Naive thymus-derived CD4-positive, alpha-beta T cell (primary cell): ENCODE results near the gene IQSEC2. TPM values are rescaled to one million over a fixed set of nuclear protein-coding genes. Genes with fewer than 3 reads are reported as not detected.
A peak's percentile ranks its signal among the peaks of the same experiment; 100 is the strongest.

Experiments
- ATAC-seq: fragments of 150-1000 bp; cut with Tn5 transposase; 2 replicates; pipeline ENCODE4 v1.10.0; 2021; ENCODE audit warnings: mild to moderate bottlenecking, moderate library complexity
- CTCF ChIA-PET: fragments of 350-600 bp; sonication (Branson Sonifier 250); formaldehyde crosslinking; loops from one replicate; lab custom pipeline; 2021; ENCODE audit warnings: antibody characterized with exemption; lab: Charles Lee
- POLR2A ChIA-PET: fragments of 350-600 bp; sonication (Branson Sonifier 250); formaldehyde crosslinking; loops from one replicate; lab custom pipeline; 2021; ENCODE audit warnings: antibody characterized with exemption, inconsistent platforms; lab: Charles Lee
- DNase-seq, 9 donors: peaks; one replicate each; pipeline versions ENCODE4 v3.0.0 to v3.0.0-alpha.2; 2020 to 2022; ENCODE audit warnings: mixed read lengths in 1 of 9
- H3K27ac ChIP-seq: one replicate; pipeline ENCODE4 v1.7.0; 2013; ENCODE audit warnings: mild to moderate bottlenecking, low read depth, low read length, moderate library complexity
- H3K27me3 ChIP-seq, 2 donors: one replicate each; pipeline ENCODE4 v1.7.0; 2013; ENCODE audit warnings: low read length in 2 of 2, mild to moderate bottlenecking in 2 of 2, moderate library complexity in 2 of 2; ENCODE audit not compliant: control insufficient read depth in 2 of 2, insufficient read depth in 2 of 2
- H3K36me3 ChIP-seq, 3 experiments: 1 replicate in 2 of 3; 2 replicates in 1 of 3; pipeline ENCODE4 v1.7.0; 2013; ENCODE audit warnings: low read length in 3 of 3, mild to moderate bottlenecking in 3 of 3, moderate library complexity in 1 of 3; ENCODE audit not compliant: insufficient read depth in 3 of 3, control insufficient read depth in 2 of 3
- H3K4me1 ChIP-seq, 2 donors: one replicate each; pipeline ENCODE4 v1.7.0; 2013; ENCODE audit warnings: low read length in 2 of 2, mild to moderate bottlenecking in 2 of 2, moderate library complexity in 1 of 2; ENCODE audit not compliant: control insufficient read depth in 2 of 2, insufficient read depth in 2 of 2
- H3K4me3 ChIP-seq: 2 replicates; pipeline ENCODE4 v1.7.0; 2013; ENCODE audit warnings: mild to moderate bottlenecking, low read length
- H3K9me3 ChIP-seq, 3 experiments: 1 replicate in 2 of 3; 2 replicates in 1 of 3; pipeline ENCODE4 v1.7.0; 2013; ENCODE audit warnings: low read length in 3 of 3; ENCODE audit not compliant: control insufficient read depth in 2 of 3
- H3K27ac Mint-ChIP-seq, 9 donors: one replicate each; pipeline ENCODE4 v1.8.0; 2020 to 2022; ENCODE audit warnings: mixed read lengths in 9 of 9, mild to moderate bottlenecking in 8 of 9, moderate library complexity in 5 of 9, inconsistent platforms in 2 of 9
- H3K27me3 Mint-ChIP-seq, 5 donors: one replicate each; pipeline ENCODE4 v1.8.0; 2021 to 2022; ENCODE audit warnings: mixed read lengths in 5 of 5, mild to moderate bottlenecking in 1 of 5
- H3K36me3 Mint-ChIP-seq, 5 donors: one replicate each; pipeline ENCODE4 v1.8.0; 2020 to 2022; ENCODE audit warnings: mixed read lengths in 5 of 5, mild to moderate bottlenecking in 3 of 5, inconsistent platforms in 1 of 5
- H3K4me1 Mint-ChIP-seq, 7 donors: one replicate each; pipeline ENCODE4 v1.8.0; 2020 to 2022; ENCODE audit warnings: mixed read lengths in 7 of 7, mild to moderate bottlenecking in 3 of 7, inconsistent platforms in 1 of 7
- H3K4me3 Mint-ChIP-seq, 10 donors: one replicate each; pipeline ENCODE4 v1.8.0; 2020 to 2022; ENCODE audit warnings: mild to moderate bottlenecking in 10 of 10, mixed read lengths in 10 of 10, moderate library complexity in 6 of 10, inconsistent platforms in 2 of 10
- H3K9me3 Mint-ChIP-seq, 11 donors: one replicate each; pipeline ENCODE4 v1.8.0; 2020 to 2022; ENCODE audit warnings: mixed read lengths in 11 of 11, mild to moderate bottlenecking in 4 of 11, inconsistent platforms in 1 of 11, moderate library complexity in 1 of 11
- intact Hi-C, 2 donors: fragments of 100-400 bp; cut with micrococcal nuclease; formaldehyde crosslinking; loops; one replicate each; pipeline ENCODE4 v1.15.1; 2023
- polyA plus RNA-seq, 2 donors: library from polyadenylated mRNA; unstranded; fragments of 300-500 nt; fragmentation: Illumina TruSeq; gene quantifications; one replicate each; pipeline ENCODE4 v1.2.3, GENCODE V29; 2021
- total RNA-seq, 6 experiments: library from RNA in 5 of 6; stranded (reverse) in 5 of 6; gene quantifications; 1 replicate in 5 of 6; 2 replicates in 1 of 6; pipeline ENCODE4 v1.2.3 and lab custom pipeline; 2021 to 2026

IQSEC2 gene
- total and polyA plus RNA-seq, 7 experiments from 2014 or later: 0.20 to 9.1 (median 0.46) TPM

GRCh38 chrX:53227224-53227765 lies 54.1 kb downstream of the IQSEC2 start:
- ChIA-PET CTCF (no interaction called here), POLR2A (no interaction called here)
- Histone ChIP-seq H3K27me3 (no peaks in the 10 kb centered on the region), H3K36me3 (peaks cover 0 to 8% (median 0%) of the 10 kb centered on the region in 3 experiments), H3K27ac (no peak overlapping the region), H3K4me1 (peaks cover 15 to 16% of the 10 kb centered on the region in 2 donors), H3K9me3 (no peaks in the 10 kb centered on the region), H3K4me3 (no peak overlapping the region)
- H3K27me3 Mint-ChIP-seq: peaks cover 0 to 4% (median 0%) of the 10 kb centered on the region in 5 donors
- DNase-seq: no peak
- intact Hi-C loops: loop anchor here (5.0 to 10.0 kb wide), 3 partner anchors 458 to 818 kb away; partner anchors contain the start of genes PHF8 (in 2 of the 2) and HUWE1 (in 1 of the 2)
- H3K4me3 Mint-ChIP-seq: peak overlapping the region in 2 of 10 donors; percentile 8 to 17
- H3K27ac Mint-ChIP-seq: peak overlapping the region in 1 of 9 donors; percentile 29
- H3K9me3 Mint-ChIP-seq: peaks cover 0 to 8% (median 0%) of the 10 kb centered on the region in 11 donors
- no peak for ATAC-seq
- peaks cover 0 to 13% (median under 1%) of the 10 kb centered on the region in 5 donors for H3K36me3 Mint-ChIP-seq
- peaks cover 12 to 36% (median 26%) of the 10 kb centered on the region in 7 donors for H3K4me1 Mint-ChIP-seq

DNA sequence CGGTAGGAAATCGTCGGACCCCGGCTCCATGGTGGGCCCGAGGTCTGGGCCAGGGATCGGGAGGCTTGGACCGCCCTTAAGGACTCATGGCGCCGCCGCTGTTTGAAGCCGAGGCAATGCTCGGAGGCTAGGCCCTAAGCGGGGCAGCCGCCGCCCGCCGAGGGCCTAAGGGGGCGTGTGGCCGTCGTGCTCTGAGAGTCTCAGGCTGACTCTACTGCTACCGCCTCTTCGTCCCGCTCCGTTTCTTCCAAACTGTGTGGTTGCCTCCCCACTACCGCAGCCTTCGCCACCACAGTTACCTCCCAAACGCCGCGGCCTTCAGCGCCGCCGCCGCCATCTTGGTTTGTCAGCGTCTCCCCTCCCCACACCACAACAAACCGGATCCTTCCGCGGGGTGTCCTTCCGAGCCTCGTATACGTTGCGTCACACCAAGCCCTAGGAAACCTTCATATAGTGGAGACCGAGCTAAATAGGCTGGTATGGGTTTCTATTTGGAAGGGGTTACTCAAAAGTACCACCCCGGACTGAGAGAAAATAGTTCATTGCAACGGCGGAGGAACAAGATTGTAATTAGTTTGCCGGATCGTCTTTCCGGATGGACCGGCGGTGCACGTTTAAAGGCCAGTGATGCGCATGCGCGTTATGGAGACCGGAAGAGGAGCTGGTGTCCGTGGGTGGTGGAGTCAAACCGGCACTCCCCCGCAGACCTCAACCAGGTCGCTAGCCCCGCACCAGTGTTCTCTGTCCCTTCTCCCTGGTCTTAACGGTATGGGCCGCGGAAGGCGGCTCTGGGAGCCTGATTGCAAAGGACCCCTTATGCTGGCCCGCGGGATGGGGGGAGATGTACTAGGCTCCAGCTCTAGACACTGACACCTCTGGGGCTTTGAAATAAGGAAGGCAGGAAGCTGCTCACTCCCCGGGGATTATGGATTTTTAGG lies 56.3 kb downstream of the IQSEC2 start, which contains the start of gene KDM5C:
TSS of gene KDM5C (minus strand) at position 348 of the 938 bp plus-strand sequence. CDS start at position 30, 318 bp downstream.
- Histone ChIP-seq H3K4me3 (peak within 1 kb of the TSS; percentile 94), H3K27me3 (no peaks in the 10 kb centered on the region), H3K9me3 (no peaks in the 10 kb centered on the region), H3K27ac (peak within 1 kb of the TSS; percentile 93), H3K36me3 (peaks cover 0 to 14% (median 9%) of the 10 kb centered on the region in 3 experiments), H3K4me1 (peaks cover 25 to 27% of the 10 kb centered on the region in 2 donors)
- Mint-ChIP-seq H3K27ac (peak within 1 kb of the TSS; percentile 96 to 100 (median 98)), H3K4me1 (peaks cover 12 to 56% (median 40%) of the 10 kb centered on the region in 7 donors), H3K36me3 (peaks cover 0 to 17% (median 10%) of the 10 kb centered on the region in 5 donors), H3K27me3 (peaks cover 0 to 4% (median 0%) of the 10 kb centered on the region in 5 donors), H3K9me3 (peaks cover 0 to 8% (median 0%) of the 10 kb centered on the region in 11 donors), H3K4me3 (peak within 1 kb of the TSS; percentile 93 to 100 (median 96))
- intact Hi-C loops: loop anchor here (1.0 to 10.0 kb wide), 6 partner anchors 130 to 820 kb away; partner anchors contain the start of genes PHF8 (in 2 of the 2), RIBC1 (in 2 of the 2), SMC1A (in 2 of the 2) and HUWE1 (in 1 of the 2)
- ATAC-seq (peak; percentile 88), DNase-seq (peak; percentile 65 to 97 (median 94))
- POLR2A ChIA-PET: interaction anchor here (0.6 to 1.5 kb wide), 8 partner anchors 12 to 1783 kb away, joined by 3 to 7 read pairs (median 4); partner anchors contain the start of genes RIBC1, SMC1A and TSPYL2
- CTCF ChIA-PET: interaction anchor here (0.7 kb wide), 1 partner anchor 376 kb away, joined by 3 read pairs; no protein-coding TSS in a partner anchor

GRCh38 chrX:53223955-53224859 lies 57.2 kb downstream of the IQSEC2 start:
- Histone ChIP-seq H3K9me3 (no peaks in the 10 kb centered on the region), H3K4me3 (peak overlapping the region; percentile 94), H3K36me3 (peaks cover 2 to 23% (median 15%) of the 10 kb centered on the region in 3 experiments), H3K27me3 (no peaks in the 10 kb centered on the region), H3K27ac (peak overlapping the region; percentile 93), H3K4me1 (peaks cover 25 to 27% of the 10 kb centered on the region in 2 donors)
- H3K4me1 Mint-ChIP-seq: peaks cover 12 to 64% (median 40%) of the 10 kb centered on the region in 7 donors
- ChIA-PET CTCF (no interaction called here), POLR2A (interaction anchor here (0.6 to 1.5 kb wide), 6 partner anchors 16 to 1784 kb away, joined by 3 to 6 read pairs (median 4); partner anchors contain the start of gene TSPYL2)
- H3K36me3 Mint-ChIP-seq: peaks cover 0 to 21% (median 10%) of the 10 kb centered on the region in 5 donors
- intact Hi-C loops: loop anchor here (2.0 to 10.0 kb wide), 4 partner anchors 129 to 821 kb away; partner anchors contain the start of genes HUWE1 (in 1 of the 2), KANTR (in 1 of the 2) and PHF8 (in 1 of the 2)
- peaks cover 0 to 8% (median 0%) of the 10 kb centered on the region in 11 donors for H3K9me3 Mint-ChIP-seq
- peak overlapping the region; percentile 93 to 100 (median 96) for H3K4me3 Mint-ChIP-seq
- peak; percentile 17 for ATAC-seq
- DNase-seq: peak in 8 of 9 donors; percentile 6 to 32 (median 26)
- H3K27ac Mint-ChIP-seq: peak overlapping the region; percentile 96 to 100 (median 98)
- H3K27me3 Mint-ChIP-seq: peaks cover 0 to 4% (median 0%) of the 10 kb centered on the region in 5 donors

DNA sequence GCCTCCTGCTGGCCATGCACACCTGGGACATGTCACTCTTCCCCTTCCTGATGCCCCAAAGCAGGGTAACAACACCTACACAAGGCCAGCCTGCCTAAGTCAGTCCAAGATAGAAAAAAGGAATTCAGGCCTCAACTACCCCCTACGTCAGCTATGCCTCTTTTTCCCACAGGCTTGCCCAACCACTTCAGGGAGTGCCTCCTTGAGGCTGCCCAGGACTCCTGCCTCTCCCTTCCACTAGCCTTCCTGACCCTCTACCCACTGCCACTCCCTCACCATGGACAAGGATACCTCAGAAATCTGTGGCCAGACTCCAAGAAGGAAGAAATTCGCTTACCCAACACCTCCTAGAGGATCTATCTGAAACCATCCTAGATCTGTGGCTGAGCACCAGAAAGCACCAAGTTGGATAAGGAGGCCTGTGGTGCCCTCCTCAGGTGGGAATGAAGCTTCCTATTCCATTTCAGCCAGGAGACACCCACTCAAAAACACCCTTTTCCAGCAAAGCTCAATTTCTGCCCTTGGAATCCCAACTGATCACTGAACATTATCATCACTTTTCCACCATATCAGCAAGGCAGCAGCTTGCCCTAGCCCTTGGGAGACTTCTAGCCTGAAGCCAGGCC lies 58.2 kb downstream of the IQSEC2 start:
- DNase-seq (peak in 1 of 9 donors; percentile 10), ATAC-seq (no peak)
- Mint-ChIP-seq H3K9me3 (peaks cover 0 to 8% (median 0%) of the 10 kb centered on the region in 11 donors), H3K4me3 (peak overlapping the region; percentile 93 to 100 (median 96)), H3K27me3 (peaks cover 0 to 4% (median 0%) of the 10 kb centered on the region in 5 donors), H3K4me1 (peaks cover 12 to 64% (median 40%) of the 10 kb centered on the region in 7 donors), H3K27ac (peak overlapping the region; percentile 72 to 100 (median 97)), H3K36me3 (peaks cover 0 to 25% (median 10%) of the 10 kb centered on the region in 5 donors)
- Histone ChIP-seq H3K4me1 (peaks cover 25 to 27% of the 10 kb centered on the region in 2 donors), H3K4me3 (peak overlapping the region; percentile 94), H3K36me3 (peaks cover 7 to 34% (median 15%) of the 10 kb centered on the region in 3 experiments), H3K27me3 (no peaks in the 10 kb centered on the region), H3K27ac (peak overlapping the region; percentile 93), H3K9me3 (no peaks in the 10 kb centered on the region)
- ChIA-PET POLR2A (interaction anchor here (1.2 to 1.3 kb wide), 2 partner anchors 15 to 39 kb away, joined by 3 to 5 read pairs; no protein-coding TSS in a partner anchor), CTCF (no interaction called here)
- intact Hi-C loops: loop anchor here (10.0 kb wide), 2 partner anchors 462 to 822 kb away; partner anchors contain the start of genes HUWE1 (in 1 of the 2) and PHF8 (in 1 of the 2)
